HUES6 (cell line): ENCODE results near the gene ARMC8.

ENCODE experiments used
- H3K27ac ChIP-seq: 2 replicates; pipeline ENCODE4 v1.7.0; 2013; ENCODE audit warnings: low read depth, mild to moderate bottlenecking, low read length, inconsistent platforms
- H3K27me3 ChIP-seq: 2 replicates; pipeline ENCODE4 v1.6.1; 2013; ENCODE audit warnings: low read length; ENCODE audit not compliant: control insufficient read depth, insufficient read depth
- H3K36me3 ChIP-seq: 2 replicates; pipeline ENCODE4 v1.6.1; 2013; ENCODE audit warnings: low read length; ENCODE audit not compliant: control insufficient read depth, insufficient read depth
- H3K4me1 ChIP-seq: 2 replicates; pipeline ENCODE4 v1.6.1; 2013; ENCODE audit warnings: low read length; ENCODE audit not compliant: control insufficient read depth, insufficient read depth
- H3K4me3 ChIP-seq: 2 replicates; pipeline ENCODE4 v1.5.1; 2013; ENCODE audit warnings: low read depth, low read length
- H3K9ac ChIP-seq: one replicate; pipeline ENCODE4 v1.6.1; 2013; ENCODE audit warnings: mild to moderate bottlenecking, low read length
- H3K9me3 ChIP-seq: 2 replicates; pipeline ENCODE4 v1.6.1; 2013; ENCODE audit warnings: low read depth, low read length; ENCODE audit not compliant: control insufficient read depth, insufficient read depth

Gene ARMC8

GRCh38 chr3:138220788-138221187, 33.7 kb downstream of the ARMC8 start:
- H3K27ac ChIP-seq: no peak overlapping the region
- H3K4me3 ChIP-seq: no peak overlapping the region
- H3K9me3 ChIP-seq: no peaks in the 10 kb centered on the region
- no peak overlapping the region for H3K9ac ChIP-seq
- no peaks in the 10 kb centered on the region; the same call in 1 of the 2 replicates for H3K4me1 ChIP-seq
- peaks cover 48% of the 10 kb centered on the region for H3K36me3 ChIP-seq
- no peaks in the 10 kb centered on the region for H3K27me3 ChIP-seq

- H3K36me3 ChIP-seq: peaks cover 54% of the 10 kb centered on the region
- H3K9ac ChIP-seq: no peak overlapping the region
- H3K4me3 ChIP-seq: no peak overlapping the region
Measured at GRCh38 chr3:138222131-138222941, 35.2 kb downstream of the ARMC8 start.

GRCh38 chr3:138222942-138223287, 35.8 kb downstream of the ARMC8 start:
- Histone ChIP-seq H3K4me3 (no peak overlapping the region), H3K4me1 (no peaks in the 10 kb centered on the region; the same call in 1 of the 2 replicates), H3K9ac (no peak overlapping the region), H3K27me3 (no peaks in the 10 kb centered on the region), H3K9me3 (no peaks in the 10 kb centered on the region), H3K27ac (no peak overlapping the region), H3K36me3 (peaks cover 60% of the 10 kb centered on the region)

More at GRCh38 chr3:138222131-138222941, 35.2 kb downstream of the ARMC8 start:
- H3K4me1 ChIP-seq: no peaks in the 10 kb centered on the region; the same call in 1 of the 2 replicates
- no peak overlapping the region for H3K27ac ChIP-seq
- H3K9me3 ChIP-seq: no peaks in the 10 kb centered on the region
- H3K27me3 ChIP-seq: no peaks in the 10 kb centered on the region

- Histone ChIP-seq H3K27me3 (no peaks in the 10 kb centered on the region), H3K36me3 (peaks cover 83% of the 10 kb centered on the region), H3K27ac (no peak overlapping the region), H3K9ac (no peak overlapping the region), H3K4me1 (no peaks in the 10 kb centered on the region), H3K4me3 (no peak overlapping the region), H3K9me3 (no peaks in the 10 kb centered on the region)
Measured at GRCh38 chr3:138227650-138228049, 40.5 kb downstream of the ARMC8 start.

- H3K4me3 ChIP-seq: no peak overlapping the region
- H3K27me3 ChIP-seq: no peaks in the 10 kb centered on the region
- no peak overlapping the region for H3K9ac ChIP-seq
- no peaks in the 10 kb centered on the region for H3K4me1 ChIP-seq
- H3K9me3 ChIP-seq: no peaks in the 10 kb centered on the region
- H3K27ac ChIP-seq: no peak overlapping the region
- peaks cover 74% of the 10 kb centered on the region for H3K36me3 ChIP-seq
Measured at GRCh38 chr3:138230525-138230924, 43.4 kb downstream of the ARMC8 start.

GRCh38 chr3:138232705-138233364, 45.7 kb downstream of the ARMC8 start:
- no peak overlapping the region for H3K27ac ChIP-seq
- H3K27me3 ChIP-seq: no peaks in the 10 kb centered on the region
- no peaks in the 10 kb centered on the region for H3K4me1 ChIP-seq
- no peaks in the 10 kb centered on the region for H3K9me3 ChIP-seq
- H3K4me3 ChIP-seq: no peak overlapping the region
- H3K9ac ChIP-seq: no peak overlapping the region
- H3K36me3 ChIP-seq: peaks cover 71% of the 10 kb centered on the region

GRCh38 chr3:138234401-138235179, 47.5 kb downstream of the ARMC8 start:
- Histone ChIP-seq H3K9me3 (no peaks in the 10 kb centered on the region), H3K27me3 (no peaks in the 10 kb centered on the region), H3K36me3 (peaks cover 68% of the 10 kb centered on the region), H3K4me3 (no peak overlapping the region), H3K27ac (no peak overlapping the region), H3K4me1 (no peaks in the 10 kb centered on the region), H3K9ac (no peak overlapping the region)

GRCh38 chr3:138238711-138239110, 51.6 kb downstream of the ARMC8 start:
- no peak overlapping the region for H3K27ac ChIP-seq
- no peaks in the 10 kb centered on the region for H3K27me3 ChIP-seq
- no peak overlapping the region for H3K9ac ChIP-seq
- H3K4me1 ChIP-seq: no peaks in the 10 kb centered on the region
- no peaks in the 10 kb centered on the region for H3K9me3 ChIP-seq
- peaks cover 80% of the 10 kb centered on the region for H3K36me3 ChIP-seq
- no peak overlapping the region for H3K4me3 ChIP-seq

- no peak overlapping the region for H3K9ac ChIP-seq
- no peak overlapping the region for H3K27ac ChIP-seq
- peaks cover 84% of the 10 kb centered on the region for H3K36me3 ChIP-seq
- H3K9me3 ChIP-seq: no peaks in the 10 kb centered on the region
- H3K27me3 ChIP-seq: no peaks in the 10 kb centered on the region
- H3K4me1 ChIP-seq: no peaks in the 10 kb centered on the region
- H3K4me3 ChIP-seq: no peak overlapping the region
Measured at GRCh38 chr3:138241061-138241460, 54.0 kb downstream of the ARMC8 start.

GRCh38 chr3:138241676-138242075, 54.6 kb downstream of the ARMC8 start:
- Histone ChIP-seq H3K27ac (no peak overlapping the region), H3K9ac (no peak overlapping the region), H3K36me3 (peaks cover 81% of the 10 kb centered on the region), H3K9me3 (no peaks in the 10 kb centered on the region), H3K4me1 (no peaks in the 10 kb centered on the region), H3K4me3 (no peak overlapping the region), H3K27me3 (no peaks in the 10 kb centered on the region)

GRCh38 chr3:138242466-138242865, 55.4 kb downstream of the ARMC8 start:
- Histone ChIP-seq H3K4me1 (no peaks in the 10 kb centered on the region), H3K36me3 (peaks cover 79% of the 10 kb centered on the region), H3K9me3 (no peaks in the 10 kb centered on the region), H3K4me3 (no peak overlapping the region), H3K27ac (no peak overlapping the region), H3K27me3 (no peaks in the 10 kb centered on the region), H3K9ac (no peak overlapping the region)
